GDM1 (cell line): ENCODE data around the gene NBPF1.
"Not testable (repeated sequence)": the region's sequence is repeated elsewhere in the genome, so short reads cannot be mapped to it uniquely, and the experiment has no call there.

ENCODE experiments used
- DNase-seq: peaks from one replicate; lab custom pipeline; 2025; lab: John Stamatoyannopoulos, UW

Gene NBPF1

GRCh38 chr1:16613185-16614147 is at the start of gene NBPF1:
Gene NBPF1 (minus strand): TSS chr1:16613564.
- DNase-seq = peak; percentile 98

GRCh38 chr1:16658234-16658633 is 44.9 kb upstream of the NBPF1 start:
- not testable (repeated sequence) for DNase-seq

DNA sequence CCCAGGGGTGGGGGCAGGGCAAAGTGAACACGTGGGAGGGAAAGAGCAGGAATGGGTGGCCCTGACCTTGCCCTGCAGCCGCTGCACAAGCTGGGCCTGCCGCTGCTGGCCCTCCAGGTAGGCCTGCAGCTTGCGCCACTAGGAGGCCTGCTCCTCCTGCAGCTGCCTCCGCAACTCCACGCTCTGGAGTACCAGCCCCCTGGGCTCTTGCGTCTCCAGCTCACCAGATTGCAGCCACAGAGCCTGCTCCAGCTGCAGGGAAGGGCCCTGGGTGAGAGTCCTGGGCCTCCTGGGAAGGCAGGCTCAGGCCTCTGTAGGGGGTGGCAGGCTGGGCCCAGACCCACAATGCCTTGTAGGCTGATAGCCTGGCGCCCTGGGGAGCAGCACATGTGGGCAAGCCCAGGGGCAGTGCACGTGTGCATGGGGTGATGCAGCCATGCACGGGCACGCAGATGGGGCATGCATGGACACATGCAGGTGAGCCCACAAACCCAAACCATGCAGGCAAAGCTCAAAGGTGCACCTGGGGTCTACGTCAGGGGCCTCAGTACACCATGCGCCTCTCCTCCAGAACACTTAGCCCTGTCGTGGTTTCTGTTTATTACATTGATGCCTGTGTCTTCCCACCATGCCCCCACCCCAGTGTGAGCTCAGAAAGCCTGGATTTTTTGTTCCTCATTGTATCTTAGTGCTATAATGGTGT is 43.8 kb upstream of the NBPF1 start:
- not testable (repeated sequence) for DNase-seq

- not testable (repeated sequence) for DNase-seq
Measured at GRCh38 chr1:16656574-16656973, 43.2 kb upstream of the NBPF1 start.

DNA sequence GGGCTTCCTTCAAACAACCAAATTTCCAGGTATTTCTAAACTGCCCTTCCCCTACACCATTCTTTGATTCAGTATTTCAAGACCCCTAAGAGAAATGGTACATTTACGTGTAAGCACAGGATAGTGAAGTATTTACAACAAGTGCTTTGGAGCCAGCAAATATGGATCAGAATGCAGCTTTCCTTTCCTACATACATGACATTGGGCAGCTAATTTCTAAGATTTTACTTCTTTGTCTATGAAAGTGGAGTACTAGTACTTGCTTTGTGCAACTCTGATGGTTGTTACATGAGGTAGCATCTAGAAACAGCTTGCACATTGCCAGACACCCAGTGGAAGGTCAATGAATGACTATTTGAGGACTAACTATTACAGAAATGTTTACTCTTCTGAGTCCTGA is 38.2 kb upstream of the NBPF1 start:
- DNase-seq = not testable (repeated sequence)

DNA sequence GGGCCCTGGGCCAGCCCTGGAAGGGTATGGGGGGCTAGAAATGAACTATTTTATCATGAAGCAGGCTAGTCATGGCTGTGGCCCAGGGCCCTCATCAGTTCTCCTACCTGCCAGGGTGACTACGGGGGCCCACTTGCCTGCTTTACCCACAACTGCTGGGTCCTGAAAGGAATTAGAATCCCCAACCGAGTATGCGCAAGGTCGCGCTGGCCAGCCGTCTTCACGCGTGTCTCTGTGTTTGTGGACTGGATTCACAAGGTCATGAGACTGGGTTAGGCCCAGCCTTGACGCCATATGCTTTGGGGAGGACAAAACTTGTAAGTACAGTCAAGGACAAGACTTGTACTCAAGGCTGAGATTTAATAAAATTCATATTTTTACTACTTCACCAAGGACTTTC is 36.6 kb upstream of the NBPF1 start:
- not testable (repeated sequence) for DNase-seq

- DNase-seq = not testable (repeated sequence)
Measured at GRCh38 chr1:16649390-16649789, 36.0 kb upstream of the NBPF1 start.

DNA sequence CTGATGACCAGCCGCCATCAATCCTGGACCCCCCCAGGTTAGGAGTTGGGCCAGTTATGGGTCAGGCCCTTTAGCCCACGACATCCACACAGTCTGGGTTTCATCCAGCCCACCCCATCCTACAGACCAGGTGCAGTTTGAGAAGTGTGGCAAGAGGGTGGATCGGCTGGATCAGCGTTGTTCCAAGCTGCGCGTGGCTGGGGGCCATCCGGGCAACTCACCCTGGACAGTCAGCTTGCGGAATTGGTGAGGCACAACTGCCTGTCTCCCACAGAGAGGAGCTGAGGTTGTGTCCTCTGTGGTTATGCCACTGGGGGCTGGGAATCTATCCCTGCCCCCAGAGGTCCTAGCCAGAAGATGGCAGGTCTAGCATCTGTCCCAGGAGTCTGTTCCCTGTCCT is 35.4 kb upstream of the NBPF1 start:
- not testable (repeated sequence) for DNase-seq

GRCh38 chr1:16648250-16648649 is 34.9 kb upstream of the NBPF1 start:
- DNase-seq = not testable (repeated sequence)

- DNase-seq = not testable (repeated sequence)
Measured at GRCh38 chr1:16647179-16648176, 34.1 kb upstream of the NBPF1 start.

DNA sequence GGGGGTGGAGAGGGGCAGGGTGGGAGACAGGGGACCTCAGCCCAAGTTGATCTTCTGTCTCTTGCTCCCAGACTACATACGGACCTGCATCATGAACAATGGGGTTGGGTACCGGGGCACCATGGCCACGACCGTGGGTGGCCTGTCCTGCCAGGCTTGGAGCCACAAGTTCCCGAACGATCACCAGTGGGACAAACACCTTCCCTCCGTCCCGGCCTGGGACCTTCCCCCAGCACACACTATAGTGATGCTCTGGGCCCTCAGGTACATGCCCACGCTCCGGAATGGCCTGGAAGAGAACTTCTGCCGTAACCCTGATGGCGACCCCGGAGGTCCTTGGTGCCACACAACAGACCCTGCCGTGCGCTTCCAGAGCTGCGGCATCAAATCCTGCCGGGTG is 33.4 kb upstream of the NBPF1 start:
- not testable (repeated sequence) for DNase-seq

DNA sequence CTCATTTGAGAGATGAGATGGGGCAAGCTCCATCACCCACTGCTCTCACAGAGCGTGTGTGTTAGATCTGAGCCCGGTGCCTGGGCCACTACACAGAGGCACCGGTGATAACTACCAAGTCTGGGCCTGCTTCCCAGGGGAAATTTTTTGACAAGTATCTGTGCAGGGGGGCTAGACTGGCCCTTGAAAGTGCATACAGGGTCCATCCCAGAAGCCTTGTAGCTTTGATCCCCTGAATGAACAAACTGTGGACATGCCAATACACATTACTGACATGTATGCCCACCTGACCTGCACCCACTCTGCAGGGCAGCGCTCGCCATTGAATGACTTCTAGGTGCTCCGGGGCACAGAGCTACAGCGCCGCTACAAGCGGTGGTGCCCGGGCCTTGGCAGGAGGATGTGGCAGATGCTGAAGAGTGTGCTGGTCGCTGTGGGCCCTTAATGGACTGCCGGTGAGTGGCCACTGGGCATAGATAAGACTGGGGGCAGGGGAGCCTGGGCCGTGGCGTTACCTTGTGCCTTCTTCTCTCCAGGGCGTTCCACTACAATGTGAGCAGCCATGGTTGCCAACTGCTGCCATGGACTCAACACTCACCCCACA is 32.8 kb upstream of the NBPF1 start:
- not testable (repeated sequence) for DNase-seq

DNA sequence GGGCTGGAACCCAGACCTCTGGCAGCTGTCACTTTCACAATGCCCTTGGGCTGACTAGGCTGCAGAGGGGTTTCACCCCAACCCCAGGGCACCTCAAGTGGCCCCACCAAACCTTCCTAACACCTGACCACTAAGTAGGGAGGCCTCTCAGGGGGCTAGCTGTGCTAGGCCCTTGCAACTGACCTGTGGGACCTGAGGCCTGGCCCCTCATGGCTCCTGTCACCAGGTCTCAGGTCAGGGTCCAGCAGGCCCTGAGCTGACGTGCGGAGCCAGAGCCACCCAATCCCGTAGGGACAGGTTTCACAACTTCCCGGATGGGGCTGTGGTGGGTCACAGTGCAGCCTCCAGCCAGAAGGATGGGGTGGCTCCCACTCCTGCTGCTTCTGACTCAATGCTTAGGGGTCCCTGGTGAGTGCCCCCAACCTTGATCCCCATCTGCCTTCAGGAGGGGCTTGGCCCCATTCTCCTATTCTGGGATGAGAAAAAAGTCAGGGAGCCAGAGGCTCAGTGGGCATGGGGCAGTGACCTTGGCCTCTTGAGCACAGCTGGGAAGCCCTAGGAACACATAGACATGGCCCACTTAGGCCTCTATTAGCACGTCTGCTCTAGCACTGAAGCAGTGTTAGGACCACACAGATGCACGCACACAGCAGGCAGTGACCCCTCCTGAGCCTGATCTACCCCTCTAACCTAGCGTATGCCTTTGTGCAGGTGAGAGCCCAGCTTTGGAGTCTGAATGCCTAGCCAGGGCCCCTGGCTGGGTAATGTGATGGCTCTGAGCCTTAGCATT is 32.1 kb upstream of the NBPF1 start:
- not testable (repeated sequence) for DNase-seq

DNA sequence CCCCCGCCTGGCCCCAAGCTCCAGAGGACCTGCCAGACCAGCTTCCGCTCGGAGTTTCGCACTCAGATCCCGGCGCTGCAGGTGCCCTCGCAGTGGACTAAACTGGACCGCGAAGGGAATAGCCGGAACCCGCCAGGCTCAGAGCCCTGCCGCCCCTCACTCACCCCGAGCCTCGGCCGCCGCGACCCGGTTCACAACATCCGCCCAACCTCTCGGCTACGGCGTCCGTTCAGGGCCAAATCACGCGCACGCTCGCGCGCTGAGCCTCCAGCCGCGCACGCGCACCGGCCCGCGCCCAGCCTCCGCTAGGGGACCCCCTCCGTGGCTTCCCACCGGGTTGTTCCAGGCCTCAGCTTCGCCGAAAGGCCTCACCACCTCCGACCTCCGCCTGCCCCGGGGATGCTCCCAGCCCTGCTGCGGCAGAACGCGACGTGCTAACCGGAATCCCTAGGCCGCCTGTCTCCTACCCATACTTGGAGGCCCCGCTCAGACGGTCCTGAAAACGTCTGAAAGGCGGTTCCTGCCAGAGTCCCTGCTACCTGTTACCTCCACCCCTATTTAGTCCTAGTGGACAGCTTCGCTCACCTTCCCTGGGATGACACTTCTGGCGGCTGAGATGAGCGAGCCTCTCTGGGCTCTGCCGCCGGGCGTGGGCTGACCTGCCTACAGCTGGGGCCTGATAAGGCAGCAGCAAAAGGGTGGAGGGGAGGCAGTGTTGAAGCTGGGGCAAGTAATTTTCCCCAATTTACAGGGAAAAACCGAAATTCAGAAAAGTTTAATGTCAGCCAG is 31.3 kb upstream of the NBPF1 start:
- peak; percentile 96 for DNase-seq

GRCh38 chr1:16644193-16644481 is 30.8 kb upstream of the NBPF1 start:
- DNase-seq = no peak

- peak; percentile 28 for DNase-seq
Measured at GRCh38 chr1:16643476-16644192, 30.3 kb upstream of the NBPF1 start.

DNA sequence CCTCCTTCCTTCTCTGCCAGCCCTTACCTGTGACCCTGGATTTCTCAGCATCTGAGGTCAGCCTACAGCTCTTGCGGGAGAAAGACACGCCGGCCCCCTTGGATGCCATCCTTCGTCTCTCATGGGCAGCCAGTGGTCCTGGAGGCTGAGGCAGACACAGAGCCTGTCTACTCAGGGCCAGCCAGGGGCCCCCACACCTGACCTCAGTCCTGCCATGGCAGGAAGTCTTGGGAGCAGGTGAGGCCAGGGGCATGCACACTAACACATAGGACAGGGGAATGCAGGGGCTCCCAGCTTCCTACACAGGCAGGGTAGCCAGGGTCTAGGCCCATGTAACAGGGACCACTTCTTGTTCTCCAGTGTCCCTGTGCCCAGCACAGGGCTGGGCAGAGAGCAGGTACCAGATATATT is 29.6 kb upstream of the NBPF1 start:
- DNase-seq = not testable (repeated sequence)

GRCh38 chr1:16642025-16642966 is 28.9 kb upstream of the NBPF1 start:
- DNase-seq = not testable (repeated sequence)
